ENCODE data around the gene SPEF2.

GRCh38 chr5:35828082-35828598 lies 210.5 kb downstream of the SPEF2 start:
- TF ChIP-seq CTCF (IDR thresholded peaks at IDR 0.05; ENCODE audit: low read depth, low read length) (no peak), MYC (IDR thresholded peaks at IDR 0.05; ENCODE audit: low read depth, low read length) (no peak), POLR2A (IDR thresholded peaks at IDR 0.05; ENCODE audit: extremely low read depth, insufficient read length) (no peak)

Data from NB4 (cell line).